ENCODE results near the gene SLC7A1.
"Not testable (repeated sequence)": the region's sequence is repeated elsewhere in the genome, so short reads cannot be mapped to it uniquely, and the experiment has no call there.

Gene SLC7A1

GRCh38 chr13:29595380-29596063, at the start of gene SLC7A1:
TSS of gene SLC7A1 (minus strand) at chr13:29595688. CDS start at chr13:29536188, 59,500 bp downstream.
- DNase-seq (ENCODE audit: low read depth), result peak; percentile 84

- DNase-seq (ENCODE audit: low read depth), result no peak
Observed at GRCh38 chr13:29640665-29641064, 45.2 kb upstream of the SLC7A1 start.

- DNase-seq (ENCODE audit: low read depth), result not testable (repeated sequence)
Observed at GRCh38 chr13:29636831-29637230, 41.3 kb upstream of the SLC7A1 start.

DNA sequence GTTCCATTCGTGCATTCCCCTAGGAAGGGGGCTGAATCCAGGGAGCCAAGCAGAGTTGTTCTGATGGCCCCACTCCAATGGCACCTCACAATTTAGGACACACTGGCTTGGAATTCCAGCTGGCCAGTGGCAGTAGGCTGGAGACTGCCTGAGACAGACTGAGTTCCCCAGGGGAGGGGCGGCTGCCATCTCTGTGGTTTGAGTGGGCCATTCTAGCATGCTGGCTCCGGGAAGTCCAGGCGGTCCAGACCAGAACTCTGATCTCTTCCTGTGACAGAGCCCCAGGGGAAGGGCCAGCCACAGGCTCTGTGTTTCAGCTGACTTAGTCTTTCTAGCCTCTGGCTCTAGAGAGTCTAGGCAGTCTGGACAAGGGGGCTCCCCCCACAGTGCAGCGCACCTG, 29.5 kb upstream of the SLC7A1 start:
- no peak for DNase-seq (ENCODE audit: low read depth)

DNA sequence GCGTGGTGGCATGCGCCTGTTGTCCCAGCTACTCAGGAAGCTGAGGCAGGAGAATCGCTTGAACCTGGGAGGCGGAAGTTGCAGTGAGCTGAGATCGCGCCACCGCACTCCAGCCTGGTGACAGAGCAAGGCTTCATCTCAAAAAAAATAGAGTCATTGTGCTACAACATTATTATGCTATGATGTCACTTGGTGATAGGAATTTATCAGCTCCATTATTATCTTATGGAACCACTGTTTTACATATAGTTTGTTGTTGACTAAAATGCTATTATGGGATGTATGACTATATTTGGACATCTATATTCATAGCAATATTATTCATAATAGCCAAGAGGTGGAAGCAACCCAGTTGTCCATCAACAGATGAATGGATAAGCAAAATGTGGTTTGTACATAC, 26.4 kb upstream of the SLC7A1 start:
- DNase-seq (ENCODE audit: low read depth), result no peak

DNA sequence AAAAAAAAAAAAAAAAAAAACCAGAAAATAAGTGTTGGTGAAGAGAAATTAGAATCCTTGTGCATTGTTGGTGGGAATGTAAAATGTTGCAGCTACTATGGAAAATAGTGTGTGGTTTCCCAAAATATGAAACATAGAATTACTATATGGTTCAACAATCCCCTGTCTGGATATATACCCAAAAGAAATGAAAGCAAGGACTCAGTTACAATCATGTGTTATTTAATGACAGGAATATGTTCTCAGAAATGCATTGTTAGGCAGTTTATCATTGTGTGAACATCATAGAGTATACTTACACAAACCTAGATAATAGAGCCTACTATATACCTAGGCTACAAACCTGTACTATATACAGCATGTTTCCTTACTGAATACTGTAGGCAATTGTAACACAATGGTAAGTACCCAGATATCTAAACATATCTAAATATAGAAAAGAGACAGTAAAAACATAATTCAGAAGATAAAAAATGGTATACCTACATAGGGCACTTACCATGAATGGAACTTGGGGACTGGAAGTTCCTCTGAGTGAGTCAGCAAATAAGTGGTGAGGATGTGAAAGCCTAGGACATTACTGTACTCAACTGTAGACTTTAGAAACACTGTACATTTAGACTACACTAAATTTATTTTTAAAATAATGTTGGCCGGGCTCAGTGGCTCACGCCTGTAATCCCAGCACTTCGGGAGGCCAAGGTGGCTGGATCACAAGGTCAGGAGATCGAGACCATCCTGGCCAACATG, 25.7 kb upstream of the SLC7A1 start:
- no peak for DNase-seq (ENCODE audit: low read depth)

- DNase-seq (ENCODE audit: low read depth), result no peak
Observed at GRCh38 chr13:29619995-29620394, 24.5 kb upstream of the SLC7A1 start.

GRCh38 chr13:29613101-29613500, 17.6 kb upstream of the SLC7A1 start:
- no peak for DNase-seq (ENCODE audit: low read depth)

- no peak for DNase-seq (ENCODE audit: low read depth)
Observed at GRCh38 chr13:29607465-29607864, 12.0 kb upstream of the SLC7A1 start.

GRCh38 chr13:29605860-29606526, 10.5 kb upstream of the SLC7A1 start:
- no peak for DNase-seq (ENCODE audit: low read depth)

DNA sequence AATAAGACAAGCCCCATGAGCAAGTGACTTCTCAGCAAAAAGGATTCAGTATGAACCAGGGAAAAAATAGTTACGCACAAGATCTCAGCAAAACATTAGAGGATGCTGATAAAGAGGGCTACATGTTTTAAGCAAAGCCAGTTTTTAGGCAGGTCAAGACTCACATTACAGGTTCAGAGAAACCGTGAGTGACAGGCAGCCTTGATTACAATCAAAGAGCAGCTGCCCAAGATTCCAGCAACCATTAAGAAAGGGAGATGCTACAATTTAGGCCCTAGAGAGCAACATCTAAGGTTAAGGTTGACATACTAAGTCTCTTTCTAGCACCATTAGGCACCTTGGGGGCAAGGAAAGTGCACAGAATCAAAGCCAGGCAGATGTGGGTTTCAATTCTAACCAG, 2.8 kb upstream of the SLC7A1 start:
- no peak for DNase-seq (ENCODE audit: low read depth)

DNA sequence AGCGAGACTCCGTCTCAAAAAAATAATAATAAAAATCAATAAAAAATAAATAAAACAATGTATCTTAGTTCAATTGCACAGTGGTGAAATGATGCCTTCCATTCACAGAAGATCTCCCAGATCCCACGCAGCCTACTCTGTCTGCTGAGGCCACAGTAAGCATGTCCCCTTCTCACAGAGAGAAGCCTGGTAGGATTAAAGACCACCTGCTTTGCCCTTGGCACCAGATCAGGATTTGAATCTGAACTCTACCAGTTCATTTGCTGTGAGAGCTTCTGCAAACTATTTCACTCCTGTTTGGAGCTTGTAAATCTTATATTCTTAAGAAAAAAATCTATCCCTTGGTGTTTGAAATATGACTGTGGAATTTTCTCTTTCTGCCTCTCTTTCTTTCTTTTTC, 2.2 kb upstream of the SLC7A1 start:
- DNase-seq (ENCODE audit: low read depth), result no peak

GRCh38 chr13:29597246-29597645, 1.8 kb upstream of the SLC7A1 start:
- no peak for DNase-seq (ENCODE audit: low read depth)

GRCh38 chr13:29596064-29596418, 553 bp upstream of the SLC7A1 start:
- no peak for DNase-seq (ENCODE audit: low read depth)

DNA sequence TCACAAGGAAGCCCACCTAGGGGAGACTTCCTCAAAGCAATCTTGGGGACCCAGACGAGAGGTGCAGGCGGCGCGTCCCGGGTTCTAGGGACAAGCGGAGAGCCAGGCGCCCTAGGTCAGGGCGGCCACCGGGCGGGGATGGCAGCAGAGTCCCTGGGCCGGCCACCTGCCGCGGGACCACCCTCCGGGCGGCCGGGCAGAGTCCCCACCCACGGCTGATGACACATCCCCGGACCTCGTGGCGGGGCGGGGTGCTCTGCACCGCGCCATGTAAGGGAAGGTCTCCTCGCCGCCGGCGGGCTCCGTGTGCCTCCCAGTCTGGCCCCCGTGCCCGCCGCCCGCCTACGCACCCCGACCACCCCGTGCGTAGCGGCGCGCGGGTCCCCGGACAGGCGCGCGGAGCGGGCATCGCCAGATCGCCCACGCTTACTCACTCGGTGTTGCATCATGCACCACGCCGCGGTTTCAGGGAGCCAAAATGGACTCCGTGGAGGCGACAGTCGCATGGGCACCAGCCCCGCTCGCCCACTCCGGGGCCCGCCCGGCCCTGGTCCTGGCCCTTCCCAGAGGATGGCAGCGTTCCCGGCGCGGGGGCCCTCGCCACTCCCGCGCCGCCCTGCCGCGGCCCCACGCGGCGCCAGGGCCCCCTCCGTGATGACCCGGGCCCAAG, 643 bp downstream of the SLC7A1 start:
- peak; percentile 62 for DNase-seq (ENCODE audit: low read depth)

- DNase-seq (ENCODE audit: low read depth), result peak; percentile 27
Observed at GRCh38 chr13:29594303-29594709, 1.2 kb downstream of the SLC7A1 start.

- DNase-seq (ENCODE audit: low read depth), result no peak
Observed at GRCh38 chr13:29593605-29594297, 1.7 kb downstream of the SLC7A1 start.

DNA sequence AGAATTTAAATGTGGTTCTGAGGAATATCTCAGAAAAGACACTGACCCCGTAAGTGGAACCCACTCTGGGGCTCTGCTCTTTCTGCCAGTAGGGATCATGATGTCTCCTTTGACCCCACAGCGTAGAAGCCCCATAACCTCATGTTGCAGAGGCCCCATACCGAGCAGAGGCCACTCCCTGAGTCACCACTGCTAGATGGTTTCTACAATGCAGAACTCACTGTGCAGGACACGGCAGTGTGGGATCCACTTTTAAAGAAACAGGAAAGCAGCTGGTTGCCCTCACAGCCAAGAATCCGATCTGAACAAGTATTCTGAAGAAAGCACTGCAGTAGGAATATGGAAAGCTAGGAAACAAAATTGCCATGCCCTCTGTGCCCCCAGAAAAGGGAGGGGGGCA, 4.2 kb downstream of the SLC7A1 start:
- DNase-seq (ENCODE audit: low read depth), result no peak

- no peak for DNase-seq (ENCODE audit: low read depth)
Observed at GRCh38 chr13:29589967-29590366, 5.5 kb downstream of the SLC7A1 start.

DNA sequence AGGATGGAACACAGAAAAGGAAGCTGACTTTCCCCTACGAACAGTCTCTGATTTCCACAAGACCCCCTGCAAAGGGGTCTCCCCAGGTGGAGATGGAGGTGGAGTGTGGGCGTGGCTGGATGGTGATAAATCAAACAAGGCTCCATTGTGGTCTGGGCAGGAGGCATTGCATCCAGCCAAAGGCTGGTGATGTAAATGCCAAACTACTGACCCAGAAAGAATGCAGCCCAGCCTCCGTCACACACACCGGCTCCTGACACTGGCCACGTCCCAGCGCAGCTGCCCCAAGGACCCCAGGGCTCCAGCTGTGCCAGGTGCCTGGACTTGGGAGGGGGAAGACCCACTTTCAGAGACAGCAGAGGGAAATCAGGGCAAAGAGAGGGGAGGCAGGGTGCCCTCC, 6.3 kb downstream of the SLC7A1 start:
- no peak for DNase-seq (ENCODE audit: low read depth)

DNA sequence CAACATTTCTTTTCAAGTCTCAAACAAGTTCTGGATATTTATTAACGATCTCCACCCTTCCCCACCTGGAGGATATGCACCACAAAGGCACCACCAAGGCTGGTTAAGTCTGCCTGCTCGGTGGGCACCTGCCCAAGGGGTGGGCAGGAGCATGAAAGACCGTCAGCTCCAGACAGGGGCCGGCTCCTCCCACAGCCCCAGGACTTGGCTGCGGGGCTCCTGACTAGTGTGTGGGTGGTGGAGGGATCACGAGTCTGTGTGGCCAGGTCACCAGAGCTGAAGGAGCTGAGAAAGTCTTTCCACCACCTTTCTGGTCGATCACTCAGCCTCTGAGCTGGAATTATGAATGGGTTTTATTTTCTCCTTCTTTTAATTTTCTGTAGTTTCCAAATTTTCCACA, 7.8 kb downstream of the SLC7A1 start:
- DNase-seq (ENCODE audit: low read depth), result no peak
